ENCODE measurements around the gene NPS.

NPS gene, protein sequence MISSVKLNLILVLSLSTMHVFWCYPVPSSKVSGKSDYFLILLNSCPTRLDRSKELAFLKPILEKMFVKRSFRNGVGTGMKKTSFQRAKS

DNA sequence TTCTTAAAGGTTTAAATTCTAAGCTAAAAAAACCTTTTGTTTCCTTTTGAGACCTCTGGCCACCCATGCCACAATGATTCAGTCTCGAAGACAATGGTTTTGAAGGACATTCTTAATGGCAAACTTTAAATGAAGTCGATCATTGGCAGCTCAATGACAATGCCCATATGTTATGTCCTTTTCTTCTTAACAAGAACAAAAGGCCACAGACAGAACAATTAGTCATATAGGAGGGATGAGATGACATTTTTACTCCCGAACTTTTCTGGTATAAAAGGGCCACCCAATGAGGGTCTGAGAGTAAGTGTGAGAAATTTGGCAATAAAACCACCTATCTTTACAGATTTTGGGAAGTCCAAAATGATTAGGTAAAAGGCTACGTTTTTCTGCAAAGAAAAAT, at the start of gene NPS:
NPS (plus strand) TSS at position 301 of the 400 bp plus-strand sequence; CDS start at position 361, 60 bp downstream.
- no peak for DNase-seq (ENCODE audit: low read depth)

DNA sequence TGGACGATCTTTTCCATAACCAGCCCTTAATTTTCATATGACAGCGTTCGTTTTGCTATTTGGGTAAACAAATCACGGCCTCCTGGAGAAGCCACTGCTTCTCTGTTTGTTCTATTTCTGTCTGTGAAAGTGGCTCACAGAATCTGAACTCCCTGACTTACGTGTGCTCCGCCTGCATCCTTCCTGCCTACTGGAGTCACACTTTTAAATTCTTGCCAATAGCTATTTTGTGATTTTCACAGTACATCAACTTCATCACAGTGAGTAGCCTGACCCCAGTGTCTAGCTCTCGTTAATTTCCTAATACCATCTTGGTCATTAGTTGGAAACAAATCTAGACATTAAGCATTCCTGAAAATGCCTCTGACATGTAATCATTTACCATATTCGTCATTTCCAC, 49.0 kb upstream of the NPS start:
- DNase-seq (ENCODE audit: low read depth): no peak

DNA sequence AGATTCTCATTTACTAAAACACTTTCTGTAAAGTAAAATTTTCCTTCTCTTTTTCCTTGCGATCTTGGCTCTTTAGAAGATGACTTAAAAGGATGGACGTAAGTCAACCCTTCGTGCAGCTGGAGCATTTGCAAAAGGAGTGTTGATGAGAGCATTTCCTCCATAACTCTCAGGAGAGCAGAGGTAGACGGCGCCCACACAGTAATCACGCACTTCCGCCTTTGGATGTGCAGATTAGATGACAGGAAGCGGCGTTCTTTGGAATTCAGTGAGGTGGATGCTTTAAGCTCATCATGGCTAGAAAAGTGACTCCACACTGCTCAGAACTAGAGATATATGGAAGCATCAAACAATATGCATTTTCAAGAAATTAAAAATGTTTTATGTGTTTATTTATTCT, 43.0 kb upstream of the NPS start:
- no peak for DNase-seq (ENCODE audit: low read depth)

DNA sequence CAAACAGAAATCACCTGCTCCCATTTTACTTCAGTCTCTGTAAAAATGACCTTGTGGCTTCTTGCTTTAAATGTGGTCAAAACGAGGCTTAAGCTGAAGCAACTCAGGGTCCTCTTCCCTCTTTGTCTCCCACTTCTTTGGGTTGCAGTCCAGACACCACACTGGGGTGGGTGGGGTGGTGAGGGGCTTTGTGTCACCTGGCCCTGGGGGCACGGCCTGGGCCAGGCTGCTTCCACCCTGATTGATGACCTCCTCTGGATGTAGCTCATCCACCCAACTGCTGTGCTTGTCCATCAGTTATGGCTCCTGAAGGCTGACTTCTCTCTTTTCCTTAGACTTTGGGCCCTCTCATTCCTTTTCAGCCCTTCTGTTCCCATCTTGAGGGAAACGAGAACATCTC, 26.8 kb upstream of the NPS start:
- no peak for DNase-seq (ENCODE audit: low read depth)

DNA sequence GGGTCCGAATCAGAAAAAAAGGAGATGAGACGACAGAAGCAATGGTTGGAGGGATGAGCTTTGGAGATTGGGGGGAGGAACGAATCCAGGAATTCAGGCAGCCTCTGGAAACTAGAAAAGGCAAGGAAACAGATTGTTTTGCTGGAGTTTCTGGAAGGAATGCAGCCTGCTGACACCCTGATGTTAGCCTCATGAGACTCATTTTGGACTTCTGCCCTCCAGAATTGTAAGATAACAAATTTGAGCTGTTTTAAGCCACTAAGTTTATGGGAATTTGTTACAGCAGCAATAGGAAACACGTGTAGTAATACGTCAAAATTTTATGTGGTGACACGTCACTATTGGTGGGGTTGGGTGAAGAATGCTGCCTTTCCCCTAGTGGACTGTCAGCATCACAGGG, 25.6 kb upstream of the NPS start:
- DNase-seq (ENCODE audit: low read depth): no peak

DNA sequence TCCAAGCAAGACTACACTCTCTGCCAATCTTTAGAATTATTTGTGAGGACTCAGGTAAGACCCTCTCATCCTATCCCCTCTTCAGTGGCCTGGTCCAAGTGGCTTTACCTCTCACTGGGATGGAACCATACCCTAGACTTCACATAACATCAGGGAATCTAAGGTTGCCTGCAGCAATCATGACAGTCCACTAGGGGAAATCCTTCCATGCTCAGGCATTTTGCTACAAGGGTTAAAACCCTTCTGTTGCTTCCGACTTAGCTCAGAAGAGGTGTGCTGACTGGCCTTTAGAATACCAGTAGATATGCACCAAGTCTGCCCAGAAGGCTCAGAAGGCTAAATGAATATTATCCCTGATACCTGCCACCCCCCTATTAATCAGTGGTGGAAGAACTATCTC, 24.9 kb upstream of the NPS start:
- no peak for DNase-seq (ENCODE audit: low read depth)

DNA sequence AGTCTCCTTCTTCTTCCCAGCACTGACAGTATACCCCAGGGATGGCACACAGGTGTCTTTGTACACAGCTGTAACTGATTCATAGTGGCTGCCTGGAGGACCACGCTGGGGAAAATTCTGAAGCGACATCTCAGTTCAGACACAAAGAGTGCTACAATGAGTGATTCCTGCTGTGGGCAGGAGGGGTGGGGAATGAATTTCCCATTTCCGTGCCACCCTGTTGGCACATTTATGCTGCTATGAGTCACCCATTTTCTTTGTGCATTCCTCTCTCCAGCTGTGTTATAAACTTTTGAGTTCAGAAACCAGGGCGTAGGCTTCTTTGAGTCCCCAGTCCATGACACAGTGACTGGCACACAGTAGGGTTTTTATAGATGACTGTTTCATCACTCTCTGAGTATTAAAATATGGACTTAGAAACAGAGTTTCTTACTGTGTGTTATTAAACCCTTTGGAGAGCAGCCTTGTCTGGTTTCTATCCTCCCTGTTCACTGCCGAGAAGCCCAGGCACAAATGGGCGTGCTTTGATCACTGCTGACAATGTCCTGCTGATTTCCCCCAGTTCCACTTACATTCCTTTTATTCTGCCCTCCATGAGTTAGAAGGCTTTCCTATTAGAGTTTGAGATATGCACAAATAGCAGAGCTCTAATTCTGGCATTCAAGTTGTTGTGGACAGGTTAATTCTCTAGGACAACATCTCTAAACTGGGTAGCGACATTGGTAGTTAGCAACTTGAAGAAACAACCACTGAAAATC, 24.0 kb upstream of the NPS start:
- DNase-seq (ENCODE audit: low read depth): no peak

DNA sequence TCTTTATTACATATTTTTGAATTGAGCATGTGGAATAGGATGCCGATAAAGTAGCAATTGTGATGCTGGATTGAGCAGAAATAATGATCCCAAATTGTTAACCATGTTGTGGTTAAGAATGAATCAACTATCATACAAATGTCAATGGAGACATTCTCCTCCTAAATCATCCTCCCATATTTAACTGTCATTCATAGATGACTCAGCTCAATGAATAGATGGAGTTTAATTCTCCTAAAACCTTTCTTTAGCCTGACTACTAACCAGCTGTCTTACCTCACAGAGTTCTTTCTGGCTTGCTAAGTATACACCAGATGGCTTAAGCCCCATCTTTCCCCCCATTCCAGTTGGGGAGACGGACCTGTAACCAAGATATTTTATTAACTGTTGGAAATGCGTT, 23.4 kb upstream of the NPS start:
- no peak for DNase-seq (ENCODE audit: low read depth)

DNA sequence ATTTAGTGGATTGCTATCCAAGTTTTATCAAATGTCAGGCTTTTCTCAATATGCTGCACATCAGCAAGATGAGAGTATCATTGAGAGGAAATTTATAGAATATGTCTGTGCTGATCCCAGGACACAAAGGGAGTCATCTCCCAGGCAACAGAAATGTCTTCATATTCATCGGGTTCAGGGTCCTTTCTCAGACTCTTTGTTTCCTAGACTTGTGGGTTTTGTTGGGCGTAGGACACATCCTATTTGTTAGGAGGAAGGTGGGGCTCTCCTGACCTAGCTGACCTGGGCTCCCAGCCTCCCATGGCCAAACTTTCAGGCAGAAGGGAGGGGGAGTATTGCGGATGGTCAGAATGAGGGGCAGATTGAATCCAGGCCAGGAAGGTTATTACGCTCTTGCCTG, 22.9 kb upstream of the NPS start:
- no peak for DNase-seq (ENCODE audit: low read depth)

DNA sequence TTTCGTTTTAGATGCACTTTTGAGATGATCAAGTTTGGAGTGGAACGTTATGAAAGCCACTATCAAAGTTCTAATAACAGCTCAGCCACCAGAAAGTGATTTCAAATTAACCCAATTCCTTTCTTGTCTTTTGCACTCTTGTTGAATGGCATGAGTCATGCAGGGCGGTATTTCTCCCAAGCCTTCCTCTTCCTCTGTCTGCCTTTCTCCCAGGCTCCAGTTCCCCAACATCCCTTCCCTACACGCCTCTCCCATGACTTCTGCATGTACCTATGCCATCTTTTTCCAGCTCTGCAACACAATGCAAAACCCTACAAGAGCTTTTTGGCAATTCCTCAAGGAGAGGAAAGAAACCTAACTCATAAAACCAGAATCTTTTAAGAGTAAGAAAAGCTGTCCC, 21.8 kb upstream of the NPS start:
- no peak for DNase-seq (ENCODE audit: low read depth)

DNA sequence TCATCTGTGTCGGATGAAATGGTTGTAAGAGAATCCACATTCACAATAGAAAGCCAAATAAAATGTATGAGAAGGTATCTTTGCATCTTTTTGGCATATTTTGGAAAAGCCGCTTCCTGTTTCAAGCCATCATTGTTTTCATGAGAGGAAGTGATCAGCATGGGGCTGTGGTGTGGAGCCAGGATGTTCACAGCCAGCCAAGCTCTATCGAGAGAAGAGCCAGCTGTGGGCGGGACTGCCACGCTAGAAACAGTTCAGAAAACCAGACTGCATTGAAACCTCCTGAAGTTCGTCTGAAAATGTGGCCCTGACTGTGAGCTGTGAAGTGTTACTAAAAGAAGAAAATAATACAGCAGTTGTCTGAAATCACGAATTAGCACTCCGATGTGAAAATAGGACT, 21.2 kb upstream of the NPS start:
- DNase-seq (ENCODE audit: low read depth): no peak

DNA sequence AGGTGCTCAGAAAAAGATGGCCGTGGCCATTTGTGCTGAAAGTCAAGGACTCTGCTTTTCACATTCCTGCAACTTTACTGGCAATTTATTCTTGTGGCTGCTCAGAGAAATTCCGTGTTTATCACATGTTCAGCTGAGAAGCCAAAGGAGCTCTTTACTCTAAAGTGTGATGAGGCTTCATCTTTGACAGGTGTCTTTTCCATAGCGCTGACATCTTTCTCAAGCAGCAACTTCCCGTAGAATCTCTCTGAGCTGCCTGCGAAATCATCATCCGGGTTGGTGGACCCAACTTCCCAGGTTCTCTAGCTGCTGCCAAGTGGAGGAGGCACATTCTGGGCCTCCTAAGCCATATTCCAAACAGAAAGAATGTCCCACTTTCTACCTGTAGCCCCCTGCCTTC, 16.9 kb upstream of the NPS start:
- DNase-seq (ENCODE audit: low read depth): no peak

DNA sequence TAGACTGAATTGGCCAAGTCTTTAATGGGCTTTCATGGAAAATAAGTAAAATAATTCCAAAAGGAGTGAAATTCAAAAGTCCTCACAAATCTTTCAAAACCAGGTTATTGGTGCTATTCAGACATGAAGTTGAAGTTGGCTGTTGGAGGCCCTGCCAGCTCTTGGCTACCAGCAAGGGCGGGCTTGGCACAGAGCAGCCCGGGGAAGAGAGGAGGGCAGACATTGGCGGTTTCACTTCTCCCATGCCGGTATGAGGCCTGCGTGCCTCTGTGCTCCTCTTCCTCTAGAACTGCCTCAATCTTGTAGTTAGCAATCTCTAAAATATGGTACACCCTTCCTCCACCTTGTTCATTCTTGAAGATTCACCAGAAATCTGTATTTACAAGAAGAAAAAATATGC, 16.4 kb upstream of the NPS start:
- DNase-seq (ENCODE audit: low read depth): no peak

DNA sequence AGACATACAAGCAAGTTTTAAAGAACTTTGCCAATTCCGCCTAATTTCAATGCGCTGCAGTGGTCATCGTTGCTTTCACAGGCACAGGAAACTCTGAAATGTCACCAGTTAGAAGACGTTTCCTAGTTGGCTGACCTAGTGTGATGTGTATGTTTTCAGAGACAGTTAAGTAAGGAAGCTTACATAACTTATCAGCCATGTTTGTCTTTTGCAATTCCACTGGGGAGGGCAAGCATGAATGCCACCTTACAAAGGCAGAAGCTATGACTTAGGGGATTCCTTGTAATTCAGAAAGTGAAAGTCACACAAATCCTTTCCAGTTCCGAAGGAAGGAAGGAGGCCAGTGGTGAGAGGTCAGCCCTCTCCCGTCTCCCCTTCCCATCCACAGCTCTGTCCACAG, 15.0 kb upstream of the NPS start:
- no peak for DNase-seq (ENCODE audit: low read depth)

DNA sequence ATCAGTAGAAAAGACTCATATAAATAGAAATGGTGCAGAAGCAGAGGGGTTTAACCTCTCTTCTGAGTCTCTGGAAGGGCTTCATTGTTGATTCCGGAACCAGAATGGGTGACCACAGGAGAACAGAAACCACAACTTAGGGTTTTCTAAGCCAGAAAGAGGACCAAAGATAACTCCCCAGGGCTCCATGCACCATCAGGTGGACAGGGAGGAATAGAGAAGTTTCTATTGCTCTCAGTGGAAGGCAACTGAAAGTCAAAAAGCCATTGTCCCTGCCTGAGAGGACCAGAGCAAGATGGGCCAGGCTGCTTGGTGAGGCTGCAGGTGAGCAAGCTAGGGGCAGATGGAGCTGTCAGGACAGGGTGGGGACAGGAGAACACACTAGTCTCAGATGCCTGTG, 14.6 kb upstream of the NPS start:
- no peak for DNase-seq (ENCODE audit: low read depth)

DNA sequence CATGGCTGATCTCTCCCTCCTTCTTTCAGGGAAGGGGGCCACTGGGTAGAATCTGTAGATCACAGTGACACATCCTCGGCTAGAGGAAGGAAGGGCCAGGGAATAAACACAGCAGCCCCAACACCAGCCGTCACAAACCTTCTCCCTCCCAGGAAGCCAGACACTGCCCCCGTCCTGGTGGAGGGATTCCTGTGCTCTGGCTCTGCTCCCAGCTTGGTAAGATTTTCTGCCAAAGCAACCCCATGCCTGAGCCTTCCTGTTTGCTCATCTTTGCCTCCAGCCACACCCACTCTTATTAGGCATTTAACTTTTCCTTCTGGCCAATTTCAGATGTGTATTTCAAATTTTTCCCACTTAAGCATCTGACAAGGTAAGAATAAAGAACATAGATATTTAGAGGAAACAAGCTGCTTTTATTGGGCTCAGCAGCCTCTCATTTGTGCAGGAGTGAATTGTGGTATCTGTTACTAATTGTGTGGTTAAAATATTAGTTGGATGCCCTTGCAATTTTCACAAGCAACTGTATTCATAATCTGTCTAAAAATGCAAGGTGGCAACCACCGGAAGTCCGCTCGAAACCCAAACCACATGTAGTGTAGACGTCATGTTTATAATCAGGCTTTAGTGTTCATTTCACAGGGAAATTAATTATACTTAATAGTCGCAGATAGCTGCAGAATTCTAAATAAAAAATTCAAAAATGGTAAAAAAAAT, 13.2 kb upstream of the NPS start:
- DNase-seq (ENCODE audit: low read depth): no peak

DNA sequence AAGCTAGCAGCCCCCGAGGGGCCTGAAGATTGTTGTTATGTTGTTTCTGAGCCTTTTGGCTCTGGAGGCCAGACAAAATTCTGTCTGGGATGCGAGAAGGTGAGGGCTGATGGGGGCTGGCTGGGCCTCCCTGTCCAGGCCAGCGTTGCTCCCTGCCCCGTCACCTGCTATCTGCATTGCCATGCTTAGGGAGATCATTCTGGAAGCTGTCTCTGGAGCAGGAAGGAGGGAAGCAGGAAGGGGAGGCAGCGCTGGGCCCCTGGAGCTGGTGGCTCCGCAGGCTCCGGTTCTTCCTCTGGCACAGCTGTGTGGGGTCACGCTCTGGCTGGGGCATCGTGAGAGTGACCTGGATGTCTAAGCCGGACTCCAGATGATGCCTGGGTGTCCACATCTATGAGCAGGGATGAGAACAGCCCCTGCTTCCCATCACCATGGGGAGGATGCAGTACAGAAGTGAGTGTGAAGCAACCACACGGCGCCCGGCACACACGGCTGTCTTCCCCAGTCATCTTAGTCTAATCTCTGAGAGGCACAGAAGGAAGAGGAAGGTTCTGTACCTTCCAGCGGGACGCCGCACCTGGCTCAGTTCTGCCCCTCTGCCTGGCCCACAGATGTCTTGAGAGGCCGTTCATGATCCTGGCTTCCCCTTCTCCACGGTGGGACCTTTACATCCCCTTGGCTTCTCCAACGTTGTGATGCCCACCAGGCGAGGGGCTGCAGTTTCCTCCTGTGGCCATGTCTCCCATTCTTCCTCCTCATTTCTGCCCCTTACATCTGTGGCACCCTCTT, 11.9 kb upstream of the NPS start:
- no peak for DNase-seq (ENCODE audit: low read depth)

DNA sequence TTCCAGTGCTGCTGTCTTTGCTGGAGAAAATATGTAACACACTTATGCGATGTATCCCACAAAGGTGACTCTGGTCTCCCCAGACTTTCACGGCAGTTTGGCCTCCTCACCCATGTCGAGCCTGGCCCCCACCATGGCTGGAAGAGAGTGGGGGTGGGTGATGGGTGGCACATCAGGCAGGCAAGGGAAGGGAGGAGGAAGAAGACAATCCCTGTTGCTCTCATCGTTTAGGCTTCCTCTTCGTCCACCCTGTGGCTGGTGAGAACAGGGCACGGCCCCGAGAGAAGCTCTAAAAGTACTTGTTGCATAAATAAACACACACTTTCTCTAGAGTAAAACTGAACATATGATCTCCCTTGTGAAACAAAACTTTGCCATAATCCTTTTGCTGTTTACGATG, 11.2 kb upstream of the NPS start:
- DNase-seq (ENCODE audit: low read depth): no peak

DNA sequence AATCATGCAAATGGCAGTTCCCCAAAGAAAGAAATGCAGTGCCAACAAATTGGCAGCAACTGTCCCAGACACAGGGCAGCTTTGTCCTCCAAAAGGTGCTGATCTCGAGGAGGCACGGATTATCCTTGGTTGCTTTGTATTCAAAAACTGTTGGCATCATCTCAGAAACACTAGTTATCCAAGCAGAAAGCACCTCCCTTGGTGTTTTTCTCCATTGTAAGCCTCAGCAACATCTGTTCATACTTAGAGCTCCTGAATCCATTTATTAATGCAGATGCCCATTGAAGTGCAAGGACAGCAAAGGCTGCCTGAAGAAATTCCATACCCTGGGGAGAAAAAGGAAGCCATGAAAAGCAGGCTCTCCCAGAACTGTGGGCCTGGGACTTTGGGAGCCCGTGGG, 1.1 kb upstream of the NPS start:
- no peak for DNase-seq (ENCODE audit: low read depth)

DNA sequence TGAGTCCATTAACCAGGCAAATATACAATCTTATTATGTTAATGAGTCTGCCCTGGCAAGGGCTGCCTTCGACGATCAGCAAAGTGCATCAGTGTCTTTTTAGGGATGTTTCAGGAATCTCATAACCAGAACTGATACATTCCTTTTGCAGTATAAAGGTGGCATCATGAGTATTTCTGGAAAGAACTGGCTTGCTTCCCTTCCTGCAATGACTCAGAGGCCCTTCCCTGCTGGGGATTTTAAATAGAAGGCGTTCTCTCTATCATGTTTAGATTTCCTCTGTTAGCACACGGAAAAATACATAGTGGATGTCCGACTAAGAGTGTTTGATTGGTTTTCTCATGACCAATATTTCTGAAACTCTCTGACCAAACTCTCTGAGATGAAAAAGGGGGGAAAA, 1.8 kb downstream of the NPS start:
- no peak for DNase-seq (ENCODE audit: low read depth)

DNA sequence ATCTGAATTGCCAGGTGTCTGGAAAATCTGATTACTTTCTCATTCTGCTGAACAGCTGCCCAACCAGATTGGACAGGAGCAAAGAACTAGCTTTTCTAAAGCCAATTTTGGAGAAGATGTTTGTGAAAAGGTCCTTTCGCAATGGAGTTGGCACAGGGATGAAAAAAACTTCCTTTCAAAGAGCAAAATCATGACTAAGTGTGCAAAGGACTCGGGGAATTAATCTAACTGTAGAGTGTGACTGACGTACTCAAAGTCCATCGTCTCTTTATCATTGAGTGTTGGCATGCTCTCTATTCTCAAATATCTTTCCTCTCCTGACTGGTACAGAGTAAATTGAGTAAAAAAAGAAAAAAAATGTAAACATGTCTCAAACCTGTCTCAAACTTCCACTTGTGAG, 3.3 kb downstream of the NPS start:
- no peak for DNase-seq (ENCODE audit: low read depth)

DNA sequence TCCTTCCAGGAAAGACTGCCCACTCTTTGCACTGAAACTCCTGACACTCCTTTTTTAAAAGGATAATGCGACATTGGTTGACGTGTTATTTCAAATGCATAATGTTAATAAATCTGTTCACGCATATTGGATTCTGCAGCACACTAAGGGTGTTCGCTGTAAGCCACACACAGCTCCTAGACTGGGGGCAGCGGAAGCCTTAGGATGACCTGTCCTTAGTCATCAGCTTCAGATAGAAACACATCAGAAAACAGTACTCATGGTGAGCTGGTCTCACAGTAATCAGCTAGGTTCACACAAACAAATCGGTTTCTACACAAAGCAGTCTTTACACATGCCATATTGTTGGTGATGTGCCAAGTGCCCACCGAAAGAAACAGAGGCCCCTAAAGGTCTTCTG, 4.3 kb downstream of the NPS start:
- no peak for DNase-seq (ENCODE audit: low read depth)

DNA sequence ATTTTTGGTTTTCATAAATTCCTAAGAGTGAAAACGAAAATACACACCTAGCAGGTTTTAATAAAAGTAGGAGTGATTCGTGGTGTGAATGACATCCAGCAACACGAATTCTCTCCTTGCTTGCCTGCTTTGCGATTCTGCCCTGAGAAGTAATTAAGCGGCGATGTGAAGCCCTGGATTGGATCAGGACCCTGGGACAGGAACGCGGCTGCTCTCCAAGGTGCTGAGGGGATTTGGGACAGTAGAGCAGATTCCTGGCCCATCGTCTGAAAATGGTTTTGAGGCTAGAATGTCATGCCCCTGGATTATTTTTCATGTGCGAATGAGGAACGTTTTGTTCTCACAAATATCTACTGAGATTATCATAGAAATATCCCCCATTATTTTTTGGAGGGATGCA, 7.8 kb downstream of the NPS start:
- DNase-seq (ENCODE audit: low read depth): no peak
